ENCODE results near the gene MYF5.

- no peak for TF ChIP-seq YY1 (IDR thresholded peaks at IDR 0.05; ENCODE audit: low read depth)
- TF ChIP-seq MAX (IDR thresholded peaks at IDR 0.05) = no peak
- TF ChIP-seq RAD21 (IDR thresholded peaks at IDR 0.05; ENCODE audit: low read depth) = no peak
- TF ChIP-seq CREB1 (IDR thresholded peaks at IDR 0.05; ENCODE audit: low read depth) = no peak
- no peak for TF ChIP-seq ZBTB7A (IDR thresholded peaks at IDR 0.05; ENCODE audit: low read depth)
- no peak for TF ChIP-seq TEAD4 (IDR thresholded peaks at IDR 0.05)
Observed at GRCh38 chr12:80716696-80717469, at the start of gene MYF5.

Data from Ishikawa (cell line).